VCaP (cell line): ENCODE results near the gene XAF1.
"Not testable (repeated sequence)": the region's sequence is repeated elsewhere in the genome, so short reads cannot be mapped to it uniquely, and the experiment has no call there.

Experiments used
- H3K27ac ChIP-seq: fragments of 450-650 bp; 2 replicates; pipeline ENCODE4 v1.5.1; 2017
- TF ChIP-seq, protein P1 (sequence below): fragments of 450-650 bp; conservative IDR thresholded peaks from 2 replicates; pipeline ENCODE4 v1.5.1; 2017; ENCODE audit warnings: mild to moderate bottlenecking, moderate library complexity

Gene XAF1

DNA sequence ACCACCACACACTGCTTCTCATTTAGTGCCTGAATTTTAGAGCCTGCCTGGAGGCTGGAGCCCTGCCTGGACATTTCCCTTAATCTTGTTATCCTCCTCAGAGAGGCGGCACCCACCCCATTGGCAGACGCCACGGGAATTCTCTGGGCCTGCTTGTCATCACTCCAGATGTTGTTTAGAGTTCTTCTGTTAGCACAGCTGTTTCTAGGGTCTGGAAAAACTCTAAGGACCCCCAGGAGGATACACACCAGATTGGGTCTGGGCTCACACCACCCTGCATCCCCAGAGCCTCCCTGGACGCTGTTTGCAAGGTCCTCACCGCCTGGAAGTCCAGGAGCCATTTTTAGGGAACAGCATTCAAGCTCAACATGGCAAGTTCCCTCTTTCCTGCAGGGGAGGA lies 565 bp upstream of the XAF1 start:
- H3K27ac ChIP-seq = no peak overlapping the region
- TF ChIP-seq, protein P1, sequence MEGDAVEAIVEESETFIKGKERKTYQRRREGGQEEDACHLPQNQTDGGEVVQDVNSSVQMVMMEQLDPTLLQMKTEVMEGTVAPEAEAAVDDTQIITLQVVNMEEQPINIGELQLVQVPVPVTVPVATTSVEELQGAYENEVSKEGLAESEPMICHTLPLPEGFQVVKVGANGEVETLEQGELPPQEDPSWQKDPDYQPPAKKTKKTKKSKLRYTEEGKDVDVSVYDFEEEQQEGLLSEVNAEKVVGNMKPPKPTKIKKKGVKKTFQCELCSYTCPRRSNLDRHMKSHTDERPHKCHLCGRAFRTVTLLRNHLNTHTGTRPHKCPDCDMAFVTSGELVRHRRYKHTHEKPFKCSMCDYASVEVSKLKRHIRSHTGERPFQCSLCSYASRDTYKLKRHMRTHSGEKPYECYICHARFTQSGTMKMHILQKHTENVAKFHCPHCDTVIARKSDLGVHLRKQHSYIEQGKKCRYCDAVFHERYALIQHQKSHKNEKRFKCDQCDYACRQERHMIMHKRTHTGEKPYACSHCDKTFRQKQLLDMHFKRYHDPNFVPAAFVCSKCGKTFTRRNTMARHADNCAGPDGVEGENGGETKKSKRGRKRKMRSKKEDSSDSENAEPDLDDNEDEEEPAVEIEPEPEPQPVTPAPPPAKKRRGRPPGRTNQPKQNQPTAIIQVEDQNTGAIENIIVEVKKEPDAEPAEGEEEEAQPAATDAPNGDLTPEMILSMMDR = no peak

GRCh38 chr17:6756425-6757031 lies 682 bp downstream of the XAF1 start:
- H3K27ac ChIP-seq = no peak overlapping the region
- TF ChIP-seq, protein P1 = no peak

- no peak overlapping the region for H3K27ac ChIP-seq
- TF ChIP-seq, protein P1 = no peak
These were observed 1.9 kb downstream of the XAF1 start for GRCh38 chr17:6757747-6758146.

DNA sequence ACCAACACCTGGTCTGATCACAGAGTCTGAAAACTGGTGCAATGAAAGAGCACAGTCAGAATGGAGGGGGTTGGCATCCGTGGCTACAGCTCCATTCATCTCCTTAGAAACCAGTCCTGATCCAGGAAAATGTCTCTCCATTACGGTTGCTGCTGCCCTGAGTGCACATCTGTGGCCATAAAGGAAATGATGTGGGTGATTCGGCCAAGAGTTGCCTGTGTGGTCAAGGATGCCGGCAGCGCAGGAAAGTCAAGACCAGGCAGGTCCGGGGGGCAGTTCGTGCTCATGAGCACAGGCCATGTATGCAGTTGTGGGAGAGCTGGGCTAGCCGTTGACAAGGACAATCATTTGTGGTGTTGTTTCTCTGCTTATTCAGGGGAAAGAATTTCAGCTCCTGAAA lies 5.9 kb downstream of the XAF1 start:
- H3K27ac ChIP-seq = no peak overlapping the region

DNA sequence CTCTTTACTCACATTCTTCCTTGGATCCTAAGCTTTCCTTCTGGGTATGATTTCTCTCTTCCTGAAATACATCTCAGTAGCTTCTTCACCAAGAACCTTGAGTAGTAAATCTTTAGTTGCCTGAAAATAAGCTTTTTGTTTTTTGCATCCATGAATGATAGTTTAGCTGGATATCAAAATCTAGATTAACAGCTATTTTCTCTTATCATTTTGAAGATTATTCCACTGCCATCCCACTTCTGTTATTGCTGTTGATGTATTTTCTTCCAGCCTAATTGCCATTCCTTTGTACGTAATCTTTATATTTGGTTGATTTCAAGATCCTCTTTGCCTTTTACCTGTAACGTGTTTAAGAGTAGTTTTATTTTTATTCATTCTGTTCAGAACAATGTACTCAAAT lies 12.6 kb downstream of the XAF1 start:
- H3K27ac ChIP-seq = no peak overlapping the region
- TF ChIP-seq, protein P1 = no peak

More for the DNA sequence above, 5.9 kb downstream of the XAF1 start:
- TF ChIP-seq, protein P1 = no peak

DNA sequence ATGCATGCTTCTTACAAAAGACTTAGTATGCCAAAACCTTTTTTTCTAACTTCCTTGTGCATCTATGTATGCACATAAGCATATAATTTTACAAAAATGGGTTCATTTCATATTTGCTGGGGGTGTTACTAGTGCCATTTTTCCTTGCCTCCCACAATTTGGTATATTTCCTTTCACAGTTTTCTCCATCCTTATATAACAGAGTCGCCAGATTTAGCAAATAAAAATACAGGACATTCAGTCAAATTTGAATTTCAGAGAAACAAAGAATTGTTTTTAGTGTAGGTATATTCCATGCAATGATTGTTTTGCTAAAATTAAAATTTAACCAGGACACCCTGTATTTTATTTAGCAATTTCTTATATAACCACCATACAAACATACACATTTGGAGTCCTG lies 16.2 kb downstream of the XAF1 start:
- H3K27ac ChIP-seq = no peak overlapping the region
- TF ChIP-seq, protein P1 = no peak

DNA sequence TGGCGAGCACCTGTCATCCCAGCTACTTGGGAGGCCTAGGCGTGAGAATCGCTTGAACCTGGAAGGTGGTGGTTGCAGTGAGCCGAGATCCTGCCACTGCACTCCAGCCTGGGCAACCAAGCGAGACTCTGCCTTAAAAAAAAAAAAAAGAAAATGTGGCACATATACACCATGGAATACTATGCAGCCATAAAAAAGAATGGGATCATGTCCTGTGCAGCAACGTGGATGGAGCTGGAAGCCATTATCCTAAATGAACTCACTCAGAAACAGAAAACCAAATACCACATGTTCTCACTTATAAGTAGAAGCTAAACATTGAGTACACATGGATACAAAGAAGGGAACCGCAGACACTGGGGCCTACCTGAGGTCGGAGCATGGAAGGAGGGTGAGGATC lies 19.1 kb downstream of the XAF1 start:
- H3K27ac ChIP-seq = not testable (repeated sequence)

DNA sequence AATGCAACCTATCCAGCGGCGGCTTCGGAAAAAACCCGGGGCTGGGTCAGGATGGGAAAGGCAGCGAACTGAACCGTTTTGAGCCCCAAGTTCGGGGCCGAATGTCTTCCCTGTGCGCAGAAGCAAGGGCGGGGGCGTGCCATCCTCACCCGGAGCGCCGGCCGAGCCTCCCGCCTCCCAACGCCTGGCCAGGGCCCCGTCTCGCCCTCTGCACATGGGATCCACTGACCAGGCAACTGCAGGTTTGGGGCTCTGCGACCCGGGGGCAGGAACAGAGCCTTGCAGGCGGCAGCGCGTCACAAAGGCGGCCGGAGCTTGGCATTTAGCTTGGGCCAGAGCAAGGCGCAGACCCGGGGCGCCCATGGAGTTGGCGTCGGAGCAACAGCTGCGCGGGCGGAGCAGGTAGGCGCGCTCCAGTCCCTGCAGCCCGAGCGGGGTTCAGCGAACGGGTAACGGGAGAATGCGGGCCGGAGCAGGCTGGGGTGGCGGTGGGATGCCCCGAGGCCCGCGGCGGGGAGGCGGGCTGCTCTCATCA lies 20.1 kb downstream of the XAF1 start, which contains the start of gene FBXO39:
FBXO39 (plus strand) TSS at position 345 of the 535 bp plus-strand sequence. CDS start 3,654 bp downstream, outside the sequence.
- no peak within 1 kb of the TSS for H3K27ac ChIP-seq
- TF ChIP-seq, protein P1 = no peak
